ENCODE data around the gene B9D1. TPM values are rescaled to one million over a fixed set of nuclear protein-coding genes. Genes with fewer than 3 reads are reported as not detected.

B9D1 gene
- total and polyA plus RNA-seq, 9 of the 15 experiments (the other 6 are each of a cell fraction or from before 2014, with no cell fraction given): 8.9 to 28.0 (median 17.9) TPM

GRCh38 chr17:19335951-19336631 lies 26.4 kb downstream of the B9D1 start:
- DNase-seq (ENCODE audit: extremely low read depth in 1 of 4, low spot score in 3 of 4) (no peak), ATAC-seq (no peak), FAIRE-seq (no peak)
- Histone ChIP-seq H3K9ac (ENCODE audit: insufficient read depth in 1 of 2, low read depth in 2 of 2, low read length in 2 of 2) (no peak overlapping the region), H3K4me2 (ENCODE audit: insufficient read depth, low read length) (no peak overlapping the region), H2AFZ (ENCODE audit: low read depth, low read length) (no peak overlapping the region), H3K79me2 (ENCODE audit: control insufficient read depth, insufficient read depth, low read length) (no peaks in the 10 kb centered on the region), H3K9me1 (ENCODE audit: control insufficient read depth, insufficient read depth, low read length) (no peaks in the 10 kb centered on the region), H3K27me3 (ENCODE audit: control insufficient read depth in 2 of 2, insufficient read depth in 2 of 2, low read length in 2 of 2) (no peaks in the 10 kb centered on the region), H3K27ac (ENCODE audit: extremely low read depth, low read depth, low read length) (no peak overlapping the region), H3K4me3 (no peak overlapping the region), H3K9me3 (replicated peaks; ENCODE audit: control insufficient read depth, insufficient read depth, low read depth, low read length) (no peaks in the 10 kb centered on the region), H4K20me1 (replicated peaks; ENCODE audit: control insufficient read depth, insufficient read depth, low read length) (no peaks in the 10 kb centered on the region), H3K4me1 (replicated peaks in 1 of 2; ENCODE audit: control insufficient read depth in 2 of 2, insufficient read depth in 2 of 2, low read length in 2 of 2) (peaks cover 0 to 12% of the 10 kb centered on the region in 2 experiments; a peak in 2 of 5 replicates), H3K36me3 (ENCODE audit: control insufficient read depth, insufficient read depth, low read length) (no peaks in the 10 kb centered on the region; the same call in 2 of the 3 replicates)
- in situ Hi-C loops (cut with MboI): no loop called here
- CTCF ChIA-PET (ENCODE audit: low intra/inter-chr PET ratio): no interaction called here
- 73% methylated on average over 12 of the region's 18 CpGs for WGBS (ENCODE audit: insufficient coverage, low coverage, missing lambda C conversion rate)
- BruUV-seq (replicated peaks): no TSS peak
- intact Hi-C loops (cut with micrococcal nuclease): no loop called here
- TF ChIP-seq ZNF57 (CRISPR knock-in tag; IDR thresholded peaks at IDR 0.05) (no peak), POLR2AphosphoS5 (IDR thresholded peaks at IDR 0.05; ENCODE audit: control insufficient read depth, insufficient read depth, low read depth, low read length) (no peak), CREB1 (IDR thresholded peaks at IDR 0.05) (no peak), CREB1 (CRISPR knock-in tag; IDR thresholded peaks at IDR 0.05) (no peak), CREM (IDR thresholded peaks at IDR 0.05; ENCODE audit: low read depth) (no peak), TFAP4 (CRISPR knock-in tag; IDR thresholded peaks at IDR 0.05; ENCODE audit: borderline replicate concordance) (no peak)
- POLR2A ChIA-PET: no interaction called here

Data from K562 (cell line).